Neural cell (in vitro differentiated cells): ENCODE results near the gene TRAPPC10.

Experiments
- CTCF ChIP-seq: fragments of 450-650 bp; IDR thresholded peaks from 2 replicates; pipeline ENCODE4 v1.5.1; 2014; ENCODE audit warnings: antibody characterized with exemption, mild to moderate bottlenecking, moderate library complexity; ENCODE audit not compliant: poor library complexity, severe bottlenecking
- EP300 ChIP-seq: fragments of 450-650 bp; conservative IDR thresholded peaks from 2 replicates; pipeline ENCODE4 v1.6.1; 2014; ENCODE audit warnings: antibody characterized with exemption, mild to moderate bottlenecking, moderate library complexity; ENCODE audit not compliant: poor library complexity, severe bottlenecking
- EZH2 ChIP-seq: fragments of 200-600, 300-800 bp; shearing (Covaris generic), sonication (generic); IDR thresholded peaks from 2 replicates; pipeline ENCODE4 v1.6.1; 2014; ENCODE audit warnings: antibody characterized with exemption, low read length, borderline replicate concordance, mild to moderate bottlenecking; ENCODE audit not compliant: insufficient read depth, poor library complexity, severe bottlenecking
- MXI1 ChIP-seq: fragments of 450-650 bp; conservative IDR thresholded peaks from 2 replicates; pipeline ENCODE4 v1.6.1; 2014; ENCODE audit warnings: antibody characterized with exemption, mild to moderate bottlenecking; ENCODE audit not compliant: poor library complexity, severe bottlenecking
- POLR2AphosphoS5 ChIP-seq: IDR thresholded peaks from 2 replicates; pipeline ENCODE4 v1.6.1; 2012
- RAD21 ChIP-seq: fragments of 450-650 bp; conservative IDR thresholded peaks from 2 replicates; pipeline ENCODE4 v1.6.1; 2014; ENCODE audit warnings: antibody characterized with exemption, mild to moderate bottlenecking, moderate library complexity
- REST ChIP-seq: IDR thresholded peaks from 2 replicates; pipeline ENCODE4 v1.6.1; 2012; ENCODE audit warnings: borderline replicate concordance

- TF ChIP-seq CTCF, result no peak
- TF ChIP-seq RAD21, result no peak
- TF ChIP-seq POLR2AphosphoS5, result no peak
- no peak for TF ChIP-seq EP300
- TF ChIP-seq MXI1, result no peak
- TF ChIP-seq REST, result no peak
- TF ChIP-seq EZH2, result no peak
These were observed 60.0 kb downstream of the TRAPPC10 start for GRCh38 chr21:44072111-44072510.
